ENCODE results near the gene TRAPPC12. TPM values are rescaled to one million over a fixed set of nuclear protein-coding genes. Genes with fewer than 3 reads are reported as not detected.
"Not testable (repeated sequence)": the region's sequence is repeated elsewhere in the genome, so short reads cannot be mapped to it uniquely, and the experiment has no call there.

TRAPPC12 gene
- total RNA-seq, 2 donors from 2014 or later = 69.5 to 73.2 TPM

DNA sequence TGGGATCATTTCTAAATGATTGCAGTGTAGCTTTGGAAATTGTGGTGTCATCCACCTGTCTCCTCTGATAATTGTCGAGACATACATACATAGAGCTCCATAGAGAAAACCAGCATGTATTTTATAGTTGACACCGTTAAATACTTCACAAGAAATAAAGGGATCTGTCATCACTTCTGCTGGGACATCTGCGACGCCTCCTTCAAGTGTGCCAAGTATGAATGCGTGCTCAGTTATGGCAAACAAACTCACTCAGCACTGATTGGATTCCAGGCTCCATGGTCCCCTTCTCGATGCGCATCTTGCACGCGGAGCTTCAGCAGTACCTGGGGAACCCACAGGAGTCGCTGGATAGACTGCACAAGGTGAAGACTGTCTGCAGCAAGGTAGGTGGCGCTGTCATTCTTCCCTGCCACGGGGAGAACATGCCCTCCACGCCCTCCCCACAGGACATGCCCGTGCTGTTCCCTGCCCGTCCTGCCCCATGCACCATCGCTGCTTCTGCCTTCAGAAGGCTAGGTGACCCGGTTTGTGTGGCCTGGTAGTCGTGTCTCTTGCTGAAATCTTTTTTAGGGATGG lies 64.1 kb downstream of the TRAPPC12 start:
- Histone ChIP-seq H3K27me3 (no peaks in the 10 kb centered on the region), H3K27ac (no peak overlapping the region), H3K4me3 (no peak overlapping the region), H3K4me1 (no peaks in the 10 kb centered on the region), H3K9me3 (no peaks in the 10 kb centered on the region), H3K36me3 (peaks cover 36% of the 10 kb centered on the region)
- no peak for DNase-seq (ENCODE audit: low spot score)
- TF ChIP-seq, protein P1, sequence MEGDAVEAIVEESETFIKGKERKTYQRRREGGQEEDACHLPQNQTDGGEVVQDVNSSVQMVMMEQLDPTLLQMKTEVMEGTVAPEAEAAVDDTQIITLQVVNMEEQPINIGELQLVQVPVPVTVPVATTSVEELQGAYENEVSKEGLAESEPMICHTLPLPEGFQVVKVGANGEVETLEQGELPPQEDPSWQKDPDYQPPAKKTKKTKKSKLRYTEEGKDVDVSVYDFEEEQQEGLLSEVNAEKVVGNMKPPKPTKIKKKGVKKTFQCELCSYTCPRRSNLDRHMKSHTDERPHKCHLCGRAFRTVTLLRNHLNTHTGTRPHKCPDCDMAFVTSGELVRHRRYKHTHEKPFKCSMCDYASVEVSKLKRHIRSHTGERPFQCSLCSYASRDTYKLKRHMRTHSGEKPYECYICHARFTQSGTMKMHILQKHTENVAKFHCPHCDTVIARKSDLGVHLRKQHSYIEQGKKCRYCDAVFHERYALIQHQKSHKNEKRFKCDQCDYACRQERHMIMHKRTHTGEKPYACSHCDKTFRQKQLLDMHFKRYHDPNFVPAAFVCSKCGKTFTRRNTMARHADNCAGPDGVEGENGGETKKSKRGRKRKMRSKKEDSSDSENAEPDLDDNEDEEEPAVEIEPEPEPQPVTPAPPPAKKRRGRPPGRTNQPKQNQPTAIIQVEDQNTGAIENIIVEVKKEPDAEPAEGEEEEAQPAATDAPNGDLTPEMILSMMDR (IDR thresholded peaks at IDR 0.05) = peak in 1 of 2 donors; percentile 24

DNA sequence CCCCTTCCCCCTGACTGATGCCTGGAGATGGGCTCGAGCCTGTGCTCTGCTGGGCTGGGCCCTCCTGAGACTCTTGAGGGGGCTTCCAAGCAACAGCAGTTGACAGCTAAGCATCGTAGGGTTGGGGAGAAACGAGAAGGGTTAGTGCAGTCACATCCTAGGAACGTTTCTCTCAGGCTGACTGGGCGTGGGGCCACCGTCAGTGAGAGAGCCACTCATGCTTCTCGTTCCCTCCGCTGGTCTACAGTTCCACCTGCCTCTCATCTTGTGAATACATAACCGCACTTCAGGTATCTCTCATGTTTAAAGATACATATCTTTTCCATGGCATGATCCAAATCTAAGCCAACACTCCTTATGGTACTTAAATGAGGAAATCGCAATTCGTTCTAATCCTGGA lies 66.4 kb downstream of the TRAPPC12 start:
- peaks cover 36% of the 10 kb centered on the region for H3K36me3 ChIP-seq
- H3K9me3 ChIP-seq = no peaks in the 10 kb centered on the region

DNA sequence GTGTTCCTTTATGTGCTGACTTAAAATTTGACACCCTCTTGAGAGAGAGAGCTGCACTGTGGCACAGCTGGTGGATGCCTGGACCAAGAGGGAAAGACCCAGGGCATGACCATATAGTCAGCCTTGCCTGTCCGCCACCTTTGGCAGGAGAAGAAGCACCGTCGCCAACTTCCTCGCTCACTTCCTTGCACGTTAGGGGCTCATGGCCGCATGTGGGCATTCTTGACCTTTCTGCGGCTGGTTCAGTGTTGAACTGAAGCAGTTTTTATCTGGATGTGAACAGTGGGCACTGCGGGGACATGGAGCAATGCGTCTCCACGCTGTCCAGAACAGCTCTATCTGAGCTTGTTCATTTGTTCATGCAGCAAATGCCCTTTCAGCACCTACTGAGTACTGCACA lies 66.9 kb downstream of the TRAPPC12 start:
- H3K9me3 ChIP-seq = no peaks in the 10 kb centered on the region
- no peaks in the 10 kb centered on the region for H3K27me3 ChIP-seq
- peaks cover 36% of the 10 kb centered on the region for H3K36me3 ChIP-seq
- TF ChIP-seq, protein P1 (IDR thresholded peaks at IDR 0.05) = no peak
- H3K27ac ChIP-seq = no peak overlapping the region
- H3K4me3 ChIP-seq = no peak overlapping the region
- DNase-seq (ENCODE audit: low spot score) = no peak
- peaks cover 0 to 9% of the 10 kb centered on the region in 2 donors for H3K4me1 ChIP-seq

More for the DNA sequence above, 66.4 kb downstream of the TRAPPC12 start:
- H3K27ac ChIP-seq = no peak overlapping the region
- no peak for DNase-seq (ENCODE audit: low spot score)
- H3K27me3 ChIP-seq = no peaks in the 10 kb centered on the region
- H3K4me3 ChIP-seq = no peak overlapping the region
- TF ChIP-seq, protein P1 (IDR thresholded peaks at IDR 0.05) = no peak
- peaks cover 0 to 6% of the 10 kb centered on the region in 2 donors for H3K4me1 ChIP-seq

DNA sequence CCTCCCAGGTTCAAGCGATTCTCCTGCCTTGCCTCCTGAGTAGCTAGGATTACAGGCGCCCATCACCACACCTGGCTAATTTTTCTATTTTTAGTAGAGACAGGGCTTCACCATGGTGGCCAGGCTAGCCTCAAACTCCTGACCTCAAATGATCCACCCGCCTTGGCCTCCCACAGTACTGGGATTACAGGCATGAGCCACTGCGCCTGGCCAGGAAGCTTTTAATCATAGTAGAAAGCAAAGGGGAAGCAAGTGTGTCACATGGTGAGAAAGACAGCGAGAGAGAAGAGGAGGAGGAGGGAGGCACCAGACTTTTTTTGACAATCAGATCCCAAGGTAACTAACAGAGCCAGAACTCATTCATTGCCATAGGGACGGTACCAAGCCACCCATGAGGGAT lies 67.7 kb downstream of the TRAPPC12 start:
- not testable (repeated sequence) for H3K4me1 ChIP-seq; H3K27me3 ChIP-seq; H3K9me3 ChIP-seq; H3K27ac ChIP-seq; H3K4me3 ChIP-seq; DNase-seq (ENCODE audit: low spot score)
- H3K36me3 ChIP-seq = peaks cover 36% of the 10 kb centered on the region

DNA sequence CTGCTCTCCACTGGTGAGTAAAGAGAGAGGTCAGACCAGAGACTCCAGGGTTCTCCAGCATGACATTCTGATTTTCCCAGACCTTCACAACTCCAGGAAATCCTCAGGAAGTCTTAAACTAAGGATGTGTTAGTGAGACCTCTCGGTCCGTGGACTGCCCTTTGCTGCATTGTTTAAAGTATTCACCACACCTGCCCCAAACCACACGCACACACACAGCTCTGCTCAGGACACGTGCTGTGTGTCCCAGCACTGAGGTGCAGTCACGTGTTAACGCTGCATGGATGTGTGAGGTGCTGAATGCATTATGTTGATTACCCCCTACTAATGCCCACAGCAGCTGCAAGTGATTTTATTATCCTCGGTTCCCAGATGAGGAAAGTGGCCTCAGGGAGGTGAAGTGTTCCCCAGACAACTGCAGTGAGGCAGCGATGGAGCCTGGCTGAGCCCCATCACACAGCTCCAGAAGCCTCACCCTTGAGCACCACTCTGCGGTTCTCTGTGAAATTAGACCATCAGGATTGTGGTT lies 68.4 kb downstream of the TRAPPC12 start:
- TF ChIP-seq, protein P1 (IDR thresholded peaks at IDR 0.05) = no peak

DNA sequence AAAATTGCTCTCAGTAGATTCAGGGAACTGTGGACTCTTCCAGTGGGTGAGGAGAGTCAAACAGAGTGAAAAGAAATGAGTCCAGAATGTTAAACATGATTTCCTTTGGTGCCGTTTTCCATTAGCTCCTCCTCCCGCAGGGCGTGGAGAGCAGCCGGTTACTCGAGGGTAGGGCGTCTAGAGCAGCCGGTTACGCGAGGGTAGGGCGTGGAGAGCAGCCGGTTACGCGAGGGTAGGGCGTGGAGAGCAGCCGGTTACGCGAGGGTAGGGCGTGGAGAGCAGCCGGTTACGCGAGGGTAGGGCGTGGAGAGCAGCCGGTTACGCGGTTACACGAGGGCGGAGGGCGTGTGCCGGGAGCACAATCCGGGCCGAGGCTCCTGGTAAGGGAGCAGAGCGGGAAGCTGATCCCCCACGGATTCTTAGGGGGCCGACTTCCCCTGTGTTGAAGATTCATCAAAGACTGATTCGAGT lies 69.0 kb downstream of the TRAPPC12 start:
- not testable (repeated sequence) for H3K4me1 ChIP-seq; DNase-seq (ENCODE audit: low spot score); H3K4me3 ChIP-seq; H3K9me3 ChIP-seq; H3K27ac ChIP-seq; H3K27me3 ChIP-seq
- peaks cover 41% of the 10 kb centered on the region for H3K36me3 ChIP-seq

More for the DNA sequence above, 68.4 kb downstream of the TRAPPC12 start:
- H3K4me1 ChIP-seq = peaks cover 0 to 9% of the 10 kb centered on the region in 2 donors
- H3K27ac ChIP-seq = no peak overlapping the region
- H3K27me3 ChIP-seq = no peaks in the 10 kb centered on the region
- H3K4me3 ChIP-seq = no peak overlapping the region
- no peaks in the 10 kb centered on the region for H3K9me3 ChIP-seq
- DNase-seq (ENCODE audit: low spot score) = no peak
- H3K36me3 ChIP-seq = peaks cover 36% of the 10 kb centered on the region

DNA sequence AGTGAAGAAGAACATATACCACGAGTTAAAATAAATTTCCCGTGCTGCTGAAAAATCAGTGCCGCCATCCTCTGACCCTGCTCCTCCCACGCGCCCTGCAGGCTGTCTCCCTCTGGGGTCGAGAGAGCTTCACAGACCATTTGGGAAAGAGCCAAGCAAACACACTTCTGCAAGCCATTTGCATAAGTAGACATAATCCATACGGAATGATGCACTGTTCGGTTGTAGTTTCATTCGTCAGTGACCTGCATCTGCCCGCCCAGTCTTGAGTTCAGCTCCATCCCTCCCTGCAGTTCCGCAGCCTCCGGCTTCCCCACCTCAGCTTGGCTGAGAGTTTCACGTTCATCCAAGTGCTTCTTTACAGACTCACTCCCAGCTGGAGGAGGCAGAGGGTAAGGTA lies 69.6 kb downstream of the TRAPPC12 start:
- H3K4me1 ChIP-seq = peaks cover 0 to 12% of the 10 kb centered on the region in 2 donors
- TF ChIP-seq, protein P1 (IDR thresholded peaks at IDR 0.05) = no peak
- DNase-seq (ENCODE audit: low spot score) = peak; percentile 49
- peaks cover 36% of the 10 kb centered on the region for H3K36me3 ChIP-seq
- no peak overlapping the region for H3K27ac ChIP-seq
- H3K27me3 ChIP-seq = no peaks in the 10 kb centered on the region
- H3K4me3 ChIP-seq = no peak overlapping the region
- H3K9me3 ChIP-seq = no peaks in the 10 kb centered on the region
